ENCODE results near the gene IFNGR2.

- TF ChIP-seq CTCF (conservative IDR thresholded peaks at IDR 0.05; ENCODE audit: low read length) = no peak
- no peak for TF ChIP-seq EZH2phosphoT487 (IDR thresholded peaks at IDR 0.05; ENCODE audit: borderline replicate concordance)
These were observed 35.1 kb upstream of the IFNGR2 start for GRCh38 chr21:33368124-33368523.
